Sigmoid colon (tissue), 4 donors: ENCODE measurements around the gene ENTPD1.

ENCODE experiments used
- EP300 ChIP-seq, 4 donors: sonication (generic); formaldehyde crosslinking; IDR thresholded peaks; one replicate each; pipeline ENCODE4 v1.6.1; 2017; ENCODE audit warnings: antibody characterized with exemption in 4 of 4
- POLR2A ChIP-seq, 2 donors: fragments of 450-650 bp; IDR thresholded peaks; one replicate each; pipeline ENCODE4 v1.6.1; 2016; ENCODE audit warnings: antibody characterized with exemption in 2 of 2, mild to moderate bottlenecking in 2 of 2, moderate library complexity in 2 of 2
- POLR2AphosphoS5 ChIP-seq, 4 donors: sonication (generic); formaldehyde crosslinking; IDR thresholded peaks; one replicate each; pipeline ENCODE4 v1.6.1; 2017; ENCODE audit warnings: antibody characterized with exemption in 4 of 4

GRCh38 chr10:95785317-95785716, 29.4 kb downstream of the ENTPD1 start:
- TF ChIP-seq POLR2AphosphoS5 (IDR thresholded peaks at IDR 0.05): no peak
- no peak for TF ChIP-seq EP300 (IDR thresholded peaks at IDR 0.05)
- TF ChIP-seq POLR2A (IDR thresholded peaks at IDR 0.05): no peak
